ENCODE measurements around the gene FOXL3. TPM values are rescaled to one million over a fixed set of nuclear protein-coding genes. Genes with fewer than 3 reads are reported as not detected.
"Not testable (repeated sequence)": the region's sequence is repeated elsewhere in the genome, so short reads cannot be mapped to it uniquely, and the experiment has no call there.

Gene FOXL3
- total and polyA plus RNA-seq, 4 donors: not detected

DNA sequence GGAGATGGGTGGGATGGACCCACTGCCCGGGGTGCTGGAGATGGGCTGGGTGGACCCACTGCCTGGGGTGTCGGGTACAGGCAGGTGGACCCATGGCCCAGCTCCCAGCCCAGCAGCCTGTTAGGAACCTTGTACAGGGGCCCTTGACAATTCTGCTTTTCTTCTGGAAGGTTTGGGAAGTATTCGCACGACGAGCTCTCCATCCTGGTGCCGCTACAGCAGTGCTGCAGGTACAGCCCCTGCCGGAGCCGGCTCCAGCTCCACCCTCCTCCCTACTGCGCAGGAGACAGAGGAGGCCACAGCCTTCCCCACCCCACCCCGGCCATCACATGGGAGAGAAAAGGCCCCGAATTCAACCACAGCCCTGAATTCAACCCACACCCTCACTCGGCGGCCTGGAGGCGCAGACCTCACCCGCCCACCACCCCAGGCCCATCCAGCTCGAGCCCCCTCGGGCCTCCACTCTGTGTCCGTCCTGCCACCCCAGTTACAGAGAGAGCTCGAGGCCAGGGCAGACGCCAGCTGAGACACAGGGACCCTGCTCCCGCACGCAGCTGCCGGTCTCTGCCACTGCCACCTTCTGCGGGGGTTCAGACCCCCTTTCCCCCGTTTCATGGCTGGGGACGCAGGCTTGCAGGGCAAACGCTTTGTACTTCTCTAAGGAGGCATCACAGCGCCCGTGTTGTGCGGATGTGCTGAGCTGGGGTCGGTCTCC, 31.3 kb upstream of the FOXL3 start:
- no peaks in the 10 kb centered on the region for H3K9me3 ChIP-seq (ENCODE audit: control insufficient read depth, low read length)
- no peak overlapping the region for H3K4me3 ChIP-seq (ENCODE audit: low read length in 2 of 2)
- peaks cover 0 to 15% of the 10 kb centered on the region in 2 donors for H3K36me3 ChIP-seq (ENCODE audit: control insufficient read depth in 1 of 2, insufficient read depth in 2 of 2, low read length in 1 of 2)
- no peak overlapping the region for H3K27ac ChIP-seq (ENCODE audit: low read depth in 1 of 2, low read length in 2 of 2)
- intact Hi-C loops (cut with DNase I): no loop called here
- H3K4me1 ChIP-seq (ENCODE audit: control insufficient read depth in 1 of 2, insufficient read depth in 2 of 2, low read length in 2 of 2): no peaks in the 10 kb centered on the region
- no peaks in the 10 kb centered on the region for H3K27me3 ChIP-seq (ENCODE audit: control insufficient read depth in 1 of 2, insufficient read depth in 2 of 2, low read length in 1 of 2)
- peak; percentile 34 to 73 for DNase-seq
- ATAC-seq (ENCODE audit: low FRiP score): no peak
- WGBS, 2 donors: 95 to 97% methylated on average over 28 to 31 of the region's 31 CpGs

DNA sequence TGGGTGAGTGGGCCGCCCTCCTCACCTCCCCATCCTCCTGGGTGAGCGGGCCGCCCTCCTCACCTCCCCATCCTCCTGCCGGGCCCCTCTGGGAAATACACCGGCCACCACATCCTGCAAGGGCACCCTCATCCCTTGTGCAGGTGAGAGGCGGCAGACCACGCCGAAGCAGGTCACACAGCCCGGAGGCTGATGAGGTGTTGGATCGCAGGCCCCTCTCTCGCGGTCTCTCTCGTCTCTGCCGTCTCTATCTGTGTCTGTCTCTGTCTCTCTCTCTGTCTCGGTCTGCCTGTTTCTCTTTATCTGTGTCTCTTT, 30.8 kb upstream of the FOXL3 start:
- Histone ChIP-seq H3K9me3 (ENCODE audit: control insufficient read depth, low read length) (no peaks in the 10 kb centered on the region), H3K27me3 (ENCODE audit: control insufficient read depth in 1 of 2, insufficient read depth in 2 of 2, low read length in 1 of 2) (no peaks in the 10 kb centered on the region), H3K27ac (ENCODE audit: low read depth in 1 of 2, low read length in 2 of 2) (no peak overlapping the region), H3K36me3 (ENCODE audit: control insufficient read depth in 1 of 2, insufficient read depth in 2 of 2, low read length in 1 of 2) (peaks cover 0 to 15% of the 10 kb centered on the region in 2 donors), H3K4me3 (ENCODE audit: low read length in 2 of 2) (no peak overlapping the region), H3K4me1 (ENCODE audit: control insufficient read depth in 1 of 2, insufficient read depth in 2 of 2, low read length in 2 of 2) (no peaks in the 10 kb centered on the region)
- intact Hi-C loops (cut with DNase I): no loop called here
- peak in 1 of 2 donors; percentile 33 for DNase-seq
- ATAC-seq (ENCODE audit: low FRiP score): no peak
- 96 to 98% methylated on average over 14 to 15 of the region's 15 CpGs for whole genome bisulfite sequencing, 2 donors

DNA sequence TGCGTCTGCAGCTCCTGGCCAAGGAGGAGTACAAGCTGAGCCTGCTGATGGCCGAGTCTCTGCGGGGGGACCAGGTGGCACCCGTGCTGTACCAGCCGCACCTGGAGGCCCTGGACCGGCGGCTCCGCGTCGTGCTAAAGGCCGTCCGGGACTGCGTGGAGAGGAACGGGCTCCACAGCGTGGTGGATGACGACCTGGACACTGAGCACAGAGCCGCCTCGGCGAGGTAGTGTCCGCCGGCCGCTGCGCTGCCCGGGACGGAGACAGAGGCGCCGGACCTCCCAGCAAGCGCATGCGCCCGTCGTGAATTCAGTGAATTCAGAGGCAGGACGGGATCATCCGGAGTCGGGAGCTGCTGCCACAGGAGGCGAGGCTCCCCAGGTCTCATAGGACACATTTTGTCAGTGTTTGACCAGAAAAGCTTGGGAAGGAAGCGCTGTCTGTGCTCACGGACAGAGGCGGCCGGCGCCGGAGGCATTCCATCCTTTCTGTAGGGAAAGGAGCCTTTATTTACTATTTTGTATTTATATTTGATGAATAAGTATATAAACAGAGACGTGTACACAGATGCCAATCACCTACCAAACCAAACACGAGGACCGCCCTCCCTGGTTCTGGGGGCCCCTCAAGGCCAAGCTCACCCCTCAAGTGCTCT, 30.1 kb upstream of the FOXL3 start:
- DNase-seq: peak; percentile 41 to 64
- intact Hi-C loops (cut with DNase I): no loop called here
- Histone ChIP-seq H3K4me1 (ENCODE audit: control insufficient read depth in 1 of 2, insufficient read depth in 2 of 2, low read length in 2 of 2) (no peaks in the 10 kb centered on the region), H3K9me3 (ENCODE audit: control insufficient read depth, low read length) (no peaks in the 10 kb centered on the region), H3K27me3 (ENCODE audit: control insufficient read depth in 1 of 2, insufficient read depth in 2 of 2, low read length in 1 of 2) (no peaks in the 10 kb centered on the region), H3K4me3 (ENCODE audit: low read length in 2 of 2) (no peak overlapping the region), H3K36me3 (ENCODE audit: control insufficient read depth in 1 of 2, insufficient read depth in 2 of 2, low read length in 1 of 2) (peaks cover 0 to 15% of the 10 kb centered on the region in 2 donors), H3K27ac (ENCODE audit: low read depth in 1 of 2, low read length in 2 of 2) (no peak overlapping the region)
- WGBS, 2 donors: 94 to 95% methylated on average over 43 to 44 of the region's 44 CpGs
- ATAC-seq (ENCODE audit: low FRiP score): peak; percentile 25

- Histone ChIP-seq H3K4me3 (ENCODE audit: low read length in 2 of 2) (no peak overlapping the region), H3K27me3 (ENCODE audit: control insufficient read depth in 1 of 2, insufficient read depth in 2 of 2, low read length in 1 of 2) (no peaks in the 10 kb centered on the region), H3K36me3 (ENCODE audit: control insufficient read depth in 1 of 2, insufficient read depth in 2 of 2, low read length in 1 of 2) (peaks cover 0 to 15% of the 10 kb centered on the region in 2 donors), H3K27ac (ENCODE audit: low read depth in 1 of 2, low read length in 2 of 2) (no peak overlapping the region), H3K9me3 (ENCODE audit: control insufficient read depth, low read length) (no peaks in the 10 kb centered on the region), H3K4me1 (ENCODE audit: control insufficient read depth in 1 of 2, insufficient read depth in 2 of 2, low read length in 2 of 2) (no peaks in the 10 kb centered on the region)
- 93 to 94% methylated on average over 35 of the region's 35 CpGs for WGBS, 2 donors
- peak; percentile 30 for ATAC-seq (ENCODE audit: low FRiP score)
- peak; percentile 42 to 72 for DNase-seq
- intact Hi-C loops (cut with DNase I): no loop called here
Observed at GRCh38 chr7:260441-261281, 29.3 kb upstream of the FOXL3 start.

DNA sequence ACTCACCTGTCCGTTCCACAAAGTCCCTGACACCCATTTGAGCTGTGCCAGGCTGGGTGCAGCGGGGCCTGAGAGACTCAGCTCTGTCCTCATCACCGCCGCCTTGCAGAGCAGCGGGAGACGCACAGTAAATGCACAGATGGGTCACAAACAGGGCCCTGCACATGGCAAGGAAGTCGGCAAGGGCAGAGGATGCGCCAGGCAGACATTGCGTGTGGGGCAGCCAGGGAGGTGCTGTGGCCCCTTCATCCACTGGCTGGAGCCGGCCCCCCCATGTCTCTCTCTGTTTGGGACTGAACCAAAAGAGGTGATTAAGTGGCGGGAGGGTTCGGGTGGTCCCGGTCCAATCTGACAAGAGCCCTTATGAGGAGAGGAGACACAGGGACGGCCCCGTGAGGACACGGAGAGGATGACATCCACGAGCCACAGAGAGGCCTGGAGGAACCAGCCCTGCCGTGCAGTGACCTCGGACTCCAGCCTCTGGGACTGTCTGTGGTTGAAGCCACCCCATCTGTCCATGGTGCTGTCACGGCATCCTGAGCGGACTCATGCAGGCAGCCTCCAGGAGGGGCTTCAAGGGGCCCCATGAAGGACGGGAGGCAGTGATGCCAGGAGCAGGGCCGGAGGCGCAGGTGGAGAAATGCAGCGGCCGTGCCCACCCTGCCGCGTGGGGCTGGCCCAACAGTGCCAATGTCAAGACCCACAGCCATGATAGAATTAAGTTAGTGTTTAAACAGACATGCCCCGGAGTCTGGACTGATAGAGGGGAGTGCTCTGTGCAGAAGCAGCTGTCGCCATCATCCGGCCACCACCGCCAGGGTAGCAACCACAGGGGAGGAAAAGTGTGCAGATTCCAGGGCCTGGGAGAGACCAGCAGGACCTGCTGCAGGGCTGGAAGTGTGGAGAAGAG, 28.4 kb upstream of the FOXL3 start:
- no peaks in the 10 kb centered on the region for H3K27me3 ChIP-seq (ENCODE audit: control insufficient read depth in 1 of 2, insufficient read depth in 2 of 2, low read length in 1 of 2)
- no peak overlapping the region for H3K4me3 ChIP-seq (ENCODE audit: low read length in 2 of 2)
- no peaks in the 10 kb centered on the region for H3K9me3 ChIP-seq (ENCODE audit: control insufficient read depth, low read length)
- H3K27ac ChIP-seq (ENCODE audit: low read depth in 1 of 2, low read length in 2 of 2): no peak overlapping the region
- H3K4me1 ChIP-seq (ENCODE audit: control insufficient read depth in 1 of 2, insufficient read depth in 2 of 2, low read length in 2 of 2): no peaks in the 10 kb centered on the region
- intact Hi-C loops (cut with DNase I): no loop called here
- ATAC-seq (ENCODE audit: low FRiP score) (no peak), DNase-seq (peak; percentile 41 to 72)
- H3K36me3 ChIP-seq (ENCODE audit: control insufficient read depth in 1 of 2, insufficient read depth in 2 of 2, low read length in 1 of 2): peaks cover 0 to 13% of the 10 kb centered on the region in 2 donors
- WGBS, 2 donors: 92 to 96% methylated on average over 31 to 32 of the region's 32 CpGs

GRCh38 chr7:262251-262572, 27.8 kb upstream of the FOXL3 start:
- ATAC-seq (ENCODE audit: low FRiP score): no peak
- no peaks in the 10 kb centered on the region for H3K4me1 ChIP-seq (ENCODE audit: control insufficient read depth in 1 of 2, insufficient read depth in 2 of 2, low read length in 2 of 2)
- WGBS, 2 donors: 94 to 96% methylated on average over 9 of the region's 9 CpGs
- H3K27me3 ChIP-seq (ENCODE audit: control insufficient read depth in 1 of 2, insufficient read depth in 2 of 2, low read length in 1 of 2): no peaks in the 10 kb centered on the region
- H3K27ac ChIP-seq (ENCODE audit: low read depth in 1 of 2, low read length in 2 of 2): no peak overlapping the region
- H3K9me3 ChIP-seq (ENCODE audit: control insufficient read depth, low read length): no peaks in the 10 kb centered on the region
- DNase-seq: peak; percentile 33 to 71
- peaks cover 0 to 10% of the 10 kb centered on the region in 2 donors for H3K36me3 ChIP-seq (ENCODE audit: control insufficient read depth in 1 of 2, insufficient read depth in 2 of 2, low read length in 1 of 2)
- no peak overlapping the region for H3K4me3 ChIP-seq (ENCODE audit: low read length in 2 of 2)
- intact Hi-C loops (cut with DNase I): no loop called here

DNA sequence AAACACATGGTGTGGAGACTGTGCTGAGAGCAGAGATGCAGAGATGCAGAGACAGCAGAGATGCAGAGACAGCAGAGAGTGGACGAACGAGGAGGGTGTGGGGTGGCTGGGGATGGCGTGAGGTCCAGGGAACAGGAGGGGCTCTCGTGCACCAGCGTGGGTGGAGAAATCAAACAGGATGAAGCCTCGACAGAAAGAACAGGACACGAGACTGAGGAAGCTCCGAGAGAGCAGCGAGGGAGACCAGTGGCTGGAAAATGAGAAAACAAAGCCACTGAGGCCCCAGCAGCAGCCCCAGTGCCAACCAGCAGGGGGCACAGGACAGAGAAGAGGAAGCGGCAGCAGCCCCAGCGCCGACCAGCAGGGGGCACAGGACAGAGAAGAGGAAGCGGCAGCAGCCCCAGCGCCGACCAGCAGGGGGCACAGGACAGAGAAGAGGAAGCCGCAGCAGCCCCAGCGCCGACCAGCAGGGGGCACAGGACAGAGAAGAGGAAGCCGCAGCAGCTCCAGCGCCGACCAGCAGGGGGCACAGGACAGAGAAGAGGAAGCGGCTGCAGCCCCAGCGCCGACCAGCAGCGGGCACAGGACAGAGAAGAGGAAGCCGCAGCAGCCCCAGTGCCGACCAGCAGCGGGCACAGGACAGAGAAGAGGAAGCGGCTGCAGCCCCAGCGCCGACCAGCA, 27.2 kb upstream of the FOXL3 start:
- WGBS, 2 donors: 76 to 85% methylated on average over 15 to 29 of the region's 31 CpGs

More for the DNA sequence above, 27.2 kb upstream of the FOXL3 start:
- H3K4me1 ChIP-seq (ENCODE audit: control insufficient read depth in 1 of 2, insufficient read depth in 2 of 2, low read length in 2 of 2); H3K36me3 ChIP-seq (ENCODE audit: control insufficient read depth in 1 of 2, insufficient read depth in 2 of 2, low read length in 1 of 2); H3K27me3 ChIP-seq (ENCODE audit: control insufficient read depth in 1 of 2, insufficient read depth in 2 of 2, low read length in 1 of 2); intact Hi-C loops (cut with DNase I); H3K4me3 ChIP-seq (ENCODE audit: low read length in 2 of 2); H3K27ac ChIP-seq (ENCODE audit: low read depth in 1 of 2, low read length in 2 of 2); H3K9me3 ChIP-seq (ENCODE audit: control insufficient read depth, low read length); ATAC-seq (ENCODE audit: low FRiP score): not testable (repeated sequence)
- peak; percentile 43 to 68 for DNase-seq
